Measurements from ENCODE around the gene HOXA3. TPM values are rescaled to one million over a fixed set of nuclear protein-coding genes. Genes with fewer than 3 reads are reported as not detected.

Gene HOXA3
- total RNA-seq, 2 donors from 2014 or later = not detected

- Mint-ChIP-seq H3K27me3 (ENCODE audit: insufficient read depth) (peaks cover 66% of the 10 kb centered on the region), H3K9me3 (no peaks in the 10 kb centered on the region), H3K36me3 (ENCODE audit: low read depth) (no peaks in the 10 kb centered on the region), H3K4me3 (no peak overlapping the region), H3K27ac (no peak overlapping the region), H3K4me1 (peaks cover 2% of the 10 kb centered on the region)
- H3K4me1 ChIP-seq (ENCODE audit: control insufficient read depth, insufficient read depth, low read length) = no peaks in the 10 kb centered on the region
- H3K4me3 ChIP-seq (ENCODE audit: low read length) = no peak overlapping the region
- 74 to 84% methylated on average over 4 to 6 of the region's 6 CpGs for WGBS, 2 experiments (ENCODE audit: insufficient coverage in 1 of 2, insufficient read length in 1 of 2)
- no peak for TF ChIP-seq CTCF (conservative IDR thresholded peaks at IDR 0.05)
- no peaks in the 10 kb centered on the region for H3K36me3 ChIP-seq (ENCODE audit: control insufficient read depth, insufficient read depth, low read length)
- no peak for DNase-seq
- no peaks in the 10 kb centered on the region for H3K9me3 ChIP-seq (ENCODE audit: control insufficient read depth, low read length)
- H3K9ac ChIP-seq (ENCODE audit: extremely low read depth, low read length, poor library complexity, severe bottlenecking) = no peak overlapping the region
- H3K27me3 ChIP-seq (ENCODE audit: control insufficient read depth, insufficient read depth, low read length, poor library complexity, severe bottlenecking) = peaks cover 70% of the 10 kb centered on the region
- H3K27ac ChIP-seq (ENCODE audit: low read depth, low read length) = no peak overlapping the region
These were observed 80.6 kb downstream of the HOXA3 start for GRCh38 chr7:27071622-27072390.

DNA sequence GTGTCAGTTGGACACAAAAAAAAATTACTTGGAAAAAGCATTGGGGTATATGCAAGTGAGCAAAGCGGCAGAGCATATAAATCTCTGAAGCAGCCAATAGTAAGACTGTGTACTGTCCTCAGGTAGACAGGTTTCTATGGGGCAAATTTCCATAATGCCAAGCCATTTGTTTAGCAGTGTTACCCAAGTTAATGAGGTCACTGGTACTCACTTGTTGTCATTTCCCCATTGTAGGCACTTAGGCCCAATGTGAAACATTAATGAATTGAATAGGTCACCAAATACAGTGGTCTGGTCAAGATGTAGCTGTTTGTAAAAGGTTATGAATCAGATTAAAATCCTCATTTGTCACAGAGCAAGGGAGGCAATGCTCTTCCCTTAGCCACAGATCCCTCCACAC lies 84.1 kb downstream of the HOXA3 start:
- no peak for TF ChIP-seq CTCF (conservative IDR thresholded peaks at IDR 0.05)
- no peaks in the 10 kb centered on the region for H3K9me3 ChIP-seq (ENCODE audit: control insufficient read depth, low read length)
- H3K27ac ChIP-seq (ENCODE audit: low read depth, low read length) = no peak overlapping the region
- H3K4me3 Mint-ChIP-seq = no peak overlapping the region
- H3K4me1 ChIP-seq (ENCODE audit: control insufficient read depth, insufficient read depth, low read length) = no peaks in the 10 kb centered on the region
- H3K36me3 ChIP-seq (ENCODE audit: control insufficient read depth, insufficient read depth, low read length) = no peaks in the 10 kb centered on the region
- 94 to 100% methylated on average over 1 of the region's 1 CpG for WGBS, 2 experiments (ENCODE audit: insufficient coverage in 1 of 2, insufficient read length in 1 of 2)
- H3K9me3 Mint-ChIP-seq = no peaks in the 10 kb centered on the region
- H3K27me3 ChIP-seq (ENCODE audit: control insufficient read depth, insufficient read depth, low read length, poor library complexity, severe bottlenecking) = peaks cover 48% of the 10 kb centered on the region
- no peak for DNase-seq
- H3K36me3 Mint-ChIP-seq (ENCODE audit: low read depth) = no peaks in the 10 kb centered on the region
- H3K4me3 ChIP-seq (ENCODE audit: low read length) = no peak overlapping the region
- H3K27ac Mint-ChIP-seq = no peak overlapping the region
- H3K27me3 Mint-ChIP-seq (ENCODE audit: insufficient read depth) = peaks cover 45% of the 10 kb centered on the region
- H3K9ac ChIP-seq (ENCODE audit: extremely low read depth, low read length, poor library complexity, severe bottlenecking) = no peak overlapping the region
- peaks cover 2% of the 10 kb centered on the region for H3K4me1 Mint-ChIP-seq

DNA sequence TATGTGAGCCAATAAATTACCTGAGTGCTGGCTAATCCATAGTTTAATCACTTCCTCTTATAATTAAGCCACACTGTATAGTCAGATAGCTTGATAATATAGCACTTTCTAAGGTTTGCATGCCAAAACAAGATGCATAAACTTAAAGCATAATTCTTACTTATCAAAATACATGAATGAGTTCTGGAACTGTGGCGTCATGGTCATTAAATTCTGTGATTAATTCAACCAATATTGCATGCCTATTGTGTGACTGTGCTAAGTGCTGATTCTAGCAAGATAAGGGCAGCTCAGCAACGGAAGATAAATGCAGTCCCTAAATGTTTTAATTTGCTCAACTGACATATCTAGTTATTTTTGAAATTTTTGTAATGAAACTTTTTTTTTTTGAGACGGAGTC lies 86.2 kb downstream of the HOXA3 start:
- H3K27ac ChIP-seq (ENCODE audit: low read depth, low read length) = no peak overlapping the region
- no peaks in the 10 kb centered on the region for H3K4me1 ChIP-seq (ENCODE audit: control insufficient read depth, insufficient read depth, low read length)
- Mint-ChIP-seq H3K9me3 (no peaks in the 10 kb centered on the region), H3K36me3 (ENCODE audit: low read depth) (no peaks in the 10 kb centered on the region), H3K27me3 (ENCODE audit: insufficient read depth) (peaks cover 38% of the 10 kb centered on the region), H3K4me3 (no peak overlapping the region), H3K4me1 (no peaks in the 10 kb centered on the region), H3K27ac (no peak overlapping the region)
- no peaks in the 10 kb centered on the region for H3K36me3 ChIP-seq (ENCODE audit: control insufficient read depth, insufficient read depth, low read length)
- DNase-seq = no peak
- H3K9ac ChIP-seq (ENCODE audit: extremely low read depth, low read length, poor library complexity, severe bottlenecking) = no peak overlapping the region
- no peaks in the 10 kb centered on the region for H3K9me3 ChIP-seq (ENCODE audit: control insufficient read depth, low read length)
- WGBS, 2 experiments (ENCODE audit: insufficient coverage in 1 of 2, insufficient read length in 1 of 2) = 83 to 94% methylated on average over 2 to 3 of the region's 3 CpGs
- no peak for TF ChIP-seq CTCF (conservative IDR thresholded peaks at IDR 0.05)
- no peak overlapping the region for H3K4me3 ChIP-seq (ENCODE audit: low read length)
- H3K27me3 ChIP-seq (ENCODE audit: control insufficient read depth, insufficient read depth, low read length, poor library complexity, severe bottlenecking) = peaks cover 32% of the 10 kb centered on the region
